Muscle layer of duodenum (tissue), 2 donors: Measurements from ENCODE around the gene TSPAN12.

Source experiments
- H3K27ac ChIP-seq: one replicate; pipeline ENCODE4 v1.7.0; 2013; ENCODE audit warnings: mild to moderate bottlenecking, low read length
- H3K27me3 ChIP-seq: one replicate; pipeline ENCODE4 v1.7.0; 2013; ENCODE audit warnings: low read depth, mild to moderate bottlenecking, control low read depth, low read length
- H3K36me3 ChIP-seq, 2 donors: one replicate each; pipeline ENCODE4 v1.7.0; 2013; ENCODE audit warnings: low read length in 2 of 2, control low read depth in 1 of 2, mild to moderate bottlenecking in 1 of 2; ENCODE audit not compliant: insufficient read depth in 2 of 2, control insufficient read depth in 1 of 2
- H3K4me1 ChIP-seq, 2 donors: one replicate each; pipeline ENCODE4 v1.7.0; 2013; ENCODE audit warnings: low read length in 2 of 2, mild to moderate bottlenecking in 2 of 2, control low read depth in 1 of 2, moderate library complexity in 1 of 2; ENCODE audit not compliant: insufficient read depth in 2 of 2, control insufficient read depth in 1 of 2
- H3K4me3 ChIP-seq, 2 donors: one replicate each; pipeline ENCODE4 v1.7.0; 2013; ENCODE audit warnings: low read length in 2 of 2, low read depth in 1 of 2, mild to moderate bottlenecking in 1 of 2
- H3K9me3 ChIP-seq, 2 donors: one replicate each; pipeline ENCODE4 v1.7.0; 2013; ENCODE audit warnings: low read length in 2 of 2, control low read depth in 1 of 2, mild to moderate bottlenecking in 1 of 2; ENCODE audit not compliant: control insufficient read depth in 1 of 2
- donor health status: healthy.

TSPAN12 gene

DNA sequence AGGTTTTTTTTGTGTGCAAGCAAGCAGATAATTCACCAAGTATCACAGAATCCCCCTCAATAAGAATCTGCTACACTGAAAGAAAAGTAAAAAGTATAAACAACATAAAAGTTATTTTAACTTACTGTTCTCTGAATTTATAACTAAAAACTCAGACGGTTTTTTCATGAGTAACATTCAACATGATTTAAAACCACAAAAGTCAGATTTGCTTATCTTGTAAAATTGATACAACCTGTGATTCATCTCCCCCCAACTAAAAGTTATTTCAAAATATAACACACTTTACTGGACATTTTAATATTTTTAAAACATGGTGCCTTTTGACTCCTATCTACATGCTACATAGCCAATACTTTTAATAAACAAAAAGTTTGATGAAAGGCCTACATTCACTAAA lies 32.8 kb downstream of the TSPAN12 start:
- Histone ChIP-seq H3K27ac (no peak overlapping the region), H3K9me3 (no peaks in the 10 kb centered on the region), H3K36me3 (no peaks in the 10 kb centered on the region)

DNA sequence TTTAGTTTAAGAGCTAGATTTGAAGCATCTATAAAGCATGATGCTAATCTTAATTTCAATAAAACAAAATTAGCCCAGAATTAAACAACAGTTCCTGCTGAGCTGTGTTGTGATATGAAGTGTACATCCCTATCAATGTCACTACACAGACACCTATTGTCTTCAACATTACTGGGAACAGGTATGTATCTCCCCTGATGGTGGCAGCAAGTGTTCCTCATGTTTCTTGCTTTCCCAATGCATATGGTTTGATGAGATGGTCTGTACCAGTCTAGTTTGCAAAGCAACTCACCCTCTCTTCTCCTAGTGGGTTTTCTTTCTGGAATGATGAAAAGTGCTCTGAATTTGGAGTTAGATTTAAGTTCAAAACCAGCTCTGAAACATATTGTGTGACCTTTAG lies 38.1 kb downstream of the TSPAN12 start:
- Histone ChIP-seq H3K36me3 (no peaks in the 10 kb centered on the region), H3K4me3 (no peak overlapping the region), H3K27me3 (no peaks in the 10 kb centered on the region), H3K4me1 (no peaks in the 10 kb centered on the region), H3K9me3 (no peaks in the 10 kb centered on the region), H3K27ac (no peak overlapping the region)

More for the DNA sequence above, 32.8 kb downstream of the TSPAN12 start:
- Histone ChIP-seq H3K4me3 (no peak overlapping the region), H3K27me3 (no peaks in the 10 kb centered on the region), H3K4me1 (peaks cover 0 to 15% of the 10 kb centered on the region in 2 donors)

- peaks cover 0 to 6% of the 10 kb centered on the region in 2 donors for H3K4me1 ChIP-seq
- H3K27me3 ChIP-seq: no peaks in the 10 kb centered on the region
- no peak overlapping the region for H3K27ac ChIP-seq
- no peak overlapping the region for H3K4me3 ChIP-seq
- H3K9me3 ChIP-seq: no peaks in the 10 kb centered on the region
- no peaks in the 10 kb centered on the region for H3K36me3 ChIP-seq
Measured at GRCh38 chr7:120817851-120818250, 40.1 kb downstream of the TSPAN12 start.

- Histone ChIP-seq H3K27me3 (no peaks in the 10 kb centered on the region), H3K36me3 (no peaks in the 10 kb centered on the region), H3K4me3 (no peak overlapping the region), H3K9me3 (no peaks in the 10 kb centered on the region), H3K4me1 (peaks cover 0 to 6% of the 10 kb centered on the region in 2 donors), H3K27ac (no peak overlapping the region)
Measured at GRCh38 chr7:120814253-120814939, 43.5 kb downstream of the TSPAN12 start.

DNA sequence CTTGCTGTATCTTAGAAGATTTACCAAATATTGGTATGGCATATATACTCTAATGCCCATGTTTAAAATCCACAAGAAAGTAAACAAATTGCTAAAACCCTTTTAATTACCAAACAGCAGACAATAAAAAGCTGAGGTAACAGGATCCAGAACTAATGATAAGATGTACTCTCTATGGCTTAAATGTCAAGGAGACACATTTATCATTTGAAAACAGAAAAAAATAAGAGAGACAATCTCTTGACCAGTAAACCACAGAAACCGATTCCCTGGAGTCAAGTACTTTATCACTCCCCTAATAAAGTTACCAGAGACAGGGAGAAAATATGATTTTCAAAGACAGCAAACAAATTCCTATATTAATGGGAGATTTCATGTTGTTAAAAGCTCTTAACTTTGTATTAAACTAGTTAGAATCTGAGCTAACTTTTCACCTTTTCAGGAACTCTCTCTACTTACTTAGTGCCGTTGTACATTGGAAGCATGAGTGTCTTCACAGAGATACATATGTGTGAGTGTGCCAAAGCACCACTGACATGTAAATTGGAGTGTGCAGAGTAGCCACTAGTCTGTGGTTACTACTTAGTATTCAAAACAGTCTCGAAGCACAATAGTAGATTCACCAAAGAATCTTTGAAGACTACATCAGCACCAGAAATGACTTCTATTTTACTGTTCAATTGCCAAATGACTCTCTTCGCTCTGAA lies 44.2 kb downstream of the TSPAN12 start:
- Histone ChIP-seq H3K27ac (no peak overlapping the region), H3K36me3 (no peaks in the 10 kb centered on the region)

GRCh38 chr7:120813089-120813488 lies 44.9 kb downstream of the TSPAN12 start:
- Histone ChIP-seq H3K27me3 (no peaks in the 10 kb centered on the region), H3K36me3 (no peaks in the 10 kb centered on the region), H3K27ac (no peak overlapping the region), H3K4me1 (peaks cover 0 to 8% of the 10 kb centered on the region in 2 donors), H3K4me3 (no peak overlapping the region), H3K9me3 (no peaks in the 10 kb centered on the region)

More for the DNA sequence above, 44.2 kb downstream of the TSPAN12 start:
- Histone ChIP-seq H3K9me3 (no peaks in the 10 kb centered on the region), H3K27me3 (no peaks in the 10 kb centered on the region), H3K4me3 (no peak overlapping the region), H3K4me1 (peaks cover 0 to 6% of the 10 kb centered on the region in 2 donors)

DNA sequence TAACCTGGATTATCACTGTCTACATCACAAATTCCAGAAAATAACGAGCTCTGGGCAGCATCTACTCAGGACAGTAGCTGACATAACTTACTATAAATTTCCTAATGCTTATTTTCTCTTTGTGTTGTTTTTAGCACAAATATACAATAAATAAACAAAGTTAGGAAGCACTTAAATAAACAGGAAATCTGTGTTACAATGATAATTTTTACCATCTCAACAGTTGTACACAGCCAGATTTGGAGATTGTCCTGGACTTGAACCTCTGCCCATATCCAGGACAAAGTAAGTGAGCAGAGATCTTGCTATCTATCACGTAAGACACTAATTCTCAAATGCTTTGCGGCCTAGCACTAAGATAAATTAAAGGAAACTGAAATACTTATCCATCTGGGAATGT lies 48.7 kb downstream of the TSPAN12 start:
- Histone ChIP-seq H3K4me3 (no peak overlapping the region), H3K36me3 (no peaks in the 10 kb centered on the region), H3K4me1 (peaks cover 0 to 19% of the 10 kb centered on the region in 2 donors), H3K27ac (no peak overlapping the region), H3K27me3 (no peaks in the 10 kb centered on the region), H3K9me3 (no peaks in the 10 kb centered on the region)

DNA sequence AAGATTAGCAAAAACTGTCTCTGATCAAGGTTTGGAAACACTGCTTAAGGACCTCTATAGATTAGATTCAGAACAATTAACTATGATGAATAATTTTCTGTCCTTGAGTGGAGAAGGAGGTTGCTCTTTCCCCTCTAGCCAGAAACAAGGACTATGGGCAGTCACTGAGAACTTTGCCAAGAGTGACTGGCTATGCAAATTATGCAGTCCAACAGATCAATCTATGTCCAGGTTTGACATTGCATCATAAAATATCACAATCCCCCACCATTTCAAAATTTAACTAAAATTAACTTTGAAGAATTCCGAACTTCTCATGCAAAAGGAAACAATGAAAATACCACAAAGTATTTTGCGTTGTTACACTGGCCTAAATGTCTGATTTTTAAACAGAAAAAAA lies 50.6 kb downstream of the TSPAN12 start:
- H3K36me3 ChIP-seq: no peaks in the 10 kb centered on the region
- H3K27me3 ChIP-seq: no peaks in the 10 kb centered on the region
- H3K4me3 ChIP-seq: no peak overlapping the region
- no peak overlapping the region for H3K27ac ChIP-seq
- H3K4me1 ChIP-seq: peaks cover 0 to 14% of the 10 kb centered on the region in 2 donors
- no peaks in the 10 kb centered on the region for H3K9me3 ChIP-seq

DNA sequence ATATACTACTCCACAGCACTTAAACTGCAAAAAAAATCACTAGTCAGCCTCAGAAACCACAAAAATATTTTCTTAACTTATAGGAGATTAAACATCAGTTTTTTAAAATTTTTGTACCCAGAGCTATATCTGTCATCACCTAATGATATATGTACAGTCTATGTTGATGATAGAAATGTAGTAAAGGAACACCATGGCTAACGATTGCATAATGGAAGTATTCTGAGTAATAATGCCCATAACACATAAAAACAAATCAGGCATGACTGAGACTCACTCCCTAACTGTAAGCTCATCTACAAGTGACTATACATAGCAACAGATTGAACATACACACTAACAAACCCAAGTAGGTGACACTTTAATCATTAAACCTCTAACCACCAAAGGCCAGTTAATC lies 51.3 kb downstream of the TSPAN12 start:
- no peaks in the 10 kb centered on the region for H3K9me3 ChIP-seq
- H3K4me3 ChIP-seq: no peak overlapping the region
- no peak overlapping the region for H3K27ac ChIP-seq
- H3K36me3 ChIP-seq: no peaks in the 10 kb centered on the region
- peaks cover 0 to 14% of the 10 kb centered on the region in 2 donors for H3K4me1 ChIP-seq
- H3K27me3 ChIP-seq: no peaks in the 10 kb centered on the region

DNA sequence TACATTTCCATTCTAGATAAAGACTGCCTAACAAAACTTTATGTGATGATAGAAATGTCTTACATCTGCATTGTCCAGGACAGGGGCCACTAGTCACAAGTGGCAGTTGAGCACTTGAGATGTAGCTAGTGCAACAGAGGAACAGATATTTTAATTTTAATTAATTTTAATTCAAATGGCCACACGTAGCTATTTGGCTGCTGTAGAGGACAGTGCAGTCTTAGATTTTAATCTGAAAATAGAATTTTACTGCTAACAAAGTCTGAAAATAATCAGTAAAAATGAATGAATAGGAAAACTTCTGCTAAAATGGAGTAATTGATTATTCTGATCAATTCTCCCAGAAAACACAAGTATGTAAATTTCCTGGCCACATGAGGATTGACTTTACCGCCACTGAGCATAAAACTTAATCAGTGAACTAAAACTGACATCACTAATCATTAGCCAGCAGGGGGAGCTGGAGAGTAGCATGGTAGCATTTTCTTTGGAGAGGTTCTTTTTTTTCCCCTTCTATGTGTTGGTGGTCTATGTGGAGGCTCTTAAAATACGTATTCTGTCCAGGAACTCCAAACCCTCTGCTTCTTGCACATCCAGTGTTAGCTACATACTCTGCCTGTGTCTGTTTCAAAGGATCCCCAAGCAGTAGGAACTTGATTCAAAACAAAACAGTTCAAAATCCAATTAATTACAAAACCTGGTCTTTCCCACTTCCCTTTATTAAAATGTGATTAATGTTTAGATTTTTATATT lies 52.1 kb downstream of the TSPAN12 start:
- Histone ChIP-seq H3K9me3 (no peaks in the 10 kb centered on the region), H3K36me3 (no peaks in the 10 kb centered on the region), H3K27ac (no peak overlapping the region), H3K4me3 (no peak overlapping the region), H3K4me1 (peaks cover 0 to 14% of the 10 kb centered on the region in 2 donors), H3K27me3 (no peaks in the 10 kb centered on the region)

- peaks cover 0 to 10% of the 10 kb centered on the region in 2 donors for H3K4me1 ChIP-seq
- H3K9me3 ChIP-seq: no peaks in the 10 kb centered on the region
- no peak overlapping the region for H3K4me3 ChIP-seq
- no peak overlapping the region for H3K27ac ChIP-seq
- no peaks in the 10 kb centered on the region for H3K27me3 ChIP-seq
- no peaks in the 10 kb centered on the region for H3K36me3 ChIP-seq
Measured at GRCh38 chr7:120802751-120803150, 55.2 kb downstream of the TSPAN12 start.
